ENCODE results near the gene RBBP8NL.

Gene RBBP8NL

DNA sequence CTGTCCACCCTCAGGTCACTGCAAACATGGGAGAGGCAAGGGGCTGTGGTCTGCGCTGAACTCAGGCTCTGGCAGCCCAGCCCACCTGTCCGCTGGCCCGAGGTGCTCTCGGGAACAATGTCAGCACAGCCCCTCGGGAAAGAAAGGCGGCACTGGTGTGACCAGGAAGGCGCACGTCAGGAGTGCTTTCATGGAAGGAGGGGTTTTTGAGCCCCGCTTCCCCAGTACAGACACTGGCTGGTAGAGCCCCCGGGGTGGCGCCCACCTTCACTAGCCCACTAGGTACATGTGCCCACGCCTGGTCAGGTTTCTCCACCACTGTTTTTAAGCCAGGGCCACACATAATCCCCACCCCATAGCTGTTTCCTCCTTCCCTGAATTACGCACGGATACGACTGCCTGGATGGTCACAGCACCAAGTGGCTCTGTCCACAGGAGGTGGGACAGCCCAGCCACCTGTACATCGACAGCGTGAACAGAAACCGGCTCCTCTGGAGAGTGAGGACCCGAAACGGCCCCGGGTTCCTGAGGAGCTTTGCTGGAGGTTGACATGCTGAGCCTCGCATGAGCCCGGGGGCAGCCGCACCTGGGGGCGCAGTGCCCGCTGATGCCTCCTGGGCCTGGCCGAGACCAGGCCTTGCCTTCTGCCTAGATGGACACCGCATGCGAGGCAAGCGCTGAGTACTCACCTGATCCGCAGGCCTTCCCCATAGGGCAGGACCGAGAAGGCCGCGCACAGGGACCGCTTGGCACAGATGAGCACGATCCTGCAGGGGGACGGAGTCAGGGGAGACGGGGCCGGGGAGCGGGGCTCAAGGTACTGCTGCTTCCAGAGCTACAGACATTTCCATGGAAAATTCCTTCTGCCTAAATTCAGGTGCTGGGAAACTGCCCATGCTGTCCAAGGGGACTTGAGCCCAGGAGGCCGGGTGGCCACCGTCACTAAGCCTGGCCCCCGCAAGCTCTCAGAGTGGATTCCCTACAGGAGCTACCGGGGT lies 32.8 kb downstream of the RBBP8NL start:
- DNase-seq (ENCODE audit: extremely low read depth in 1 of 2, low read depth in 1 of 2), result no peak

DNA sequence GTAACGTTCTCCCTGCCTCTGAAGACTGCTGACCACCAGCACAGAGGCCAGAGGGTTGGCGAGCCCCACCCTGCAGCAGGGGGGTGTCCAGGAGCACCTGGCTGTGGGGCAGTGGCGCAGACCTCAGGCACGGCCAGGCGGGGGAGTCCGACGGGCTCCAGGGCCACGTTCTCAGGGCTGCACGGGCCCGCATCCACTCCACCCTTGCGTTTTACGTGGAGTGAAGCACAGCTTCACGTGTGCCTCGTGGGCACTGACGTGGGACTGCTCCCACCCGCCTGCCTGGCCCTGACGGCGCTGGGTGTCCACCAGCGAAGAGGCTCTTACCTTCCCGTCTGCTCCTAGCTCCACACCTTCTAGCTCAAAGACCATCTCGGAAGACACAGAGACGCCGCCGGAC lies 33.5 kb downstream of the RBBP8NL start:
- no peak for DNase-seq (ENCODE audit: extremely low read depth in 1 of 2, low read depth in 1 of 2)

DNA sequence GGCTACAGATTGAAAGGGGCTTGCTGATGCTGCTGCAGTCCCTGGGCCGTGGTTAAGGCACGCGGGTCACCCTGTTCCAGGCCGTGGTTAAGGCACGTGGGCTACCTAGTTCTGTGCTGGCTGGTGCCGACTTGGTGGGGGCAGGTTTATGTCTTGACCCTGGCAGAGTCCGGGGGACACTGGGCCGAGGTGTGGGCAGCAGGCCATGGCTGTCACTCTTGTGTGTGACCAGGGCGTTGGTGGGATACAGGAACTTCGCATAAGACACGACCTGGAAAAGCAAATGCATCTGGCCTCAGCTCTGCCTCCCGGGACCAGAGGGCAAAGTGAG lies 34.0 kb downstream of the RBBP8NL start:
- DNase-seq (ENCODE audit: extremely low read depth in 1 of 2, low read depth in 1 of 2), result no peak

DNA sequence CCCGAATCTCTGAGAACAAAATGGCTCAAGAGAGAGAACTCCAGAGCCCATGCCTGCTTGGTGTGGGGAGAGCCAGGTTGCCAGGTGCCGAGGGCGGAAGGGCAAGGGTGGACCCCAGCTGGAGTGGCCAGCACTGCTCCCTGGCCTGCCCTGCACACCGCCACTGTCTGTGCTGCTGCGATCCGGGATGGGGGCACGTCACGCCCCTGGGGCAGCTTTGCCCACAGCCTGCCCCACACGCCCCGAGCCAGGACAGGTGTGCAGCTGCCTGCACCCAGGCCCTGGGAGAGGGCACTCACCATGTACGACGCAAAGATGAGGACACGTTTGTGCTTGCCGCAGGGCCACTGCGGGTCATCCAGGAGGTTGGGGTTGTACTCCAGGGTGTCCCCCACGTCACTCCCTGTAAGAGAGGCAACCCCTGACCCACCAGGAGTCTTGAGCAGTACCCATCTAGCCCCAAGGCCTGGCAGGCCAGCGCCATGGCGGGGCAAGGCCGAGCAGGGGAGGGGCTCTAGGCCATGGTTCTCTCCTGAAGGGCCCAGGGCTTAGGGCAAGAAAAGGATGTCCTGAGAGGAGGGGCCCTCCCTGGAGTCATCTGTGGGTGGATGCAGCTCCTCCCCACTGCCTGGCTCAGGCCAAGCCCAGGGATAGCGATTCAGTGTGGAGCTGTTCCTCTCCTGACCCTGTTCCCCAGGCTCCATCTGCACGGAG lies 34.6 kb downstream of the RBBP8NL start:
- no peak for DNase-seq (ENCODE audit: extremely low read depth in 1 of 2, low read depth in 1 of 2)

DNA sequence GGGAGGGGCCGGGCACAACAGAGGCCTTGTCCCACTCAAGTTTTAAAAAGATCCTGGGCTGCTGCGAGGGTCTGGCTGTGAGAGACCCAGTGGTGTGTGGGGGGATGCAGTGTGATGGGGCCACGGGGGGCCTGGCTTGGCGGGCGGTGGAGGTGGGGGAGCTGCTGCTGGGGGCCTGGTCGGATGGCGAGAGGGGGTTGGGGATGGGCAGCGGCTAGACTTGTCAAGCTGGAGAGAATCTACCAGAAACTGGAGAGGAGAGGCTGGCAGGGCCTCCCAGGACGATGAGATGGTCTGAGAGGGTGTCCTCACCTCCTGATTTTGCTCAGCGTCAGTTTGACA lies 35.3 kb downstream of the RBBP8NL start:
- no peak for DNase-seq (ENCODE audit: extremely low read depth in 1 of 2, low read depth in 1 of 2)

DNA sequence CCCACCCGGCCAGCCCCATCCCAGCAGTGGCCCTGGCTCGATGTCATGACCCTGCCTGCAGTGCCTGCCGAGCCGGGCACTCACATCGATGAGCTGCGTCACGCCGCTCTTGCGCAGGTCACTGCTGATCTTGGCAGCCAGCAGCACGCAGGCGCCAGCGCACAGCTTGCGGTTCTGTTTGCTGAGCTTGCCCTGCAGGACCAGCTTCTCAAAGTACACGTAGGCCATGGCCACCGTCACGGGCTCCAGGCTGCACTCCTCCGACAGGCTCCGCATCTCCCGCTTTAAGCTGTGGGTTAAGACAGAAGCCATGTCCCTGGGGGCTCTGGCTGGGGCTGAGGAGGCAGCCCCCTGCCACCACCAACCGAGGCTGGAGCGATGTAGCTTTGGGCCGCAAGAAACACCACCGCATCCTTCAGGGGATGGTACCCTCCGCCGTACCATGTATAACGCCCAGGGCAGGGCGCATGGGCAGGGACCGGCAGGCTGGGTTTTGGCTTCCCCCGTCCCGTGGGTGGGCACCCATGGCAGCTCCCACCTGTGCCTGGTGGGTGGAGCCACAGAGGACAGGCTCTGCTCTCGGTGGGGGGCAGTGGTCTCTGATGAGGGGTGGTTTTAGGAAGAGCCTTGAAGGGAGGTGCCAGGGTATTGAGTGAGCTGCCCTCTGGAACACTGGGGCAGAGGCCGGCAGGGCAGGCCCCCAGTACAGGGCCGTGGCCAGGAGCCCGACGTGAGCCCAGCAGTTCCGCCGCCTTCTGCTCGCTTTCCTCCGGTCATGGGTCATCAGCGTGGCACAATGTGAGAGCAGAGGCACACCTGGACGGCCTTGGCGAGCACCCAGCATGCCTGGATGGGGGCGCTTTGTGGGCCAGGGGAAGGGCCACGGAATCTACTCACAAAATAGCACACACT lies 35.9 kb downstream of the RBBP8NL start:
- DNase-seq (ENCODE audit: extremely low read depth in 1 of 2, low read depth in 1 of 2), result no peak

DNA sequence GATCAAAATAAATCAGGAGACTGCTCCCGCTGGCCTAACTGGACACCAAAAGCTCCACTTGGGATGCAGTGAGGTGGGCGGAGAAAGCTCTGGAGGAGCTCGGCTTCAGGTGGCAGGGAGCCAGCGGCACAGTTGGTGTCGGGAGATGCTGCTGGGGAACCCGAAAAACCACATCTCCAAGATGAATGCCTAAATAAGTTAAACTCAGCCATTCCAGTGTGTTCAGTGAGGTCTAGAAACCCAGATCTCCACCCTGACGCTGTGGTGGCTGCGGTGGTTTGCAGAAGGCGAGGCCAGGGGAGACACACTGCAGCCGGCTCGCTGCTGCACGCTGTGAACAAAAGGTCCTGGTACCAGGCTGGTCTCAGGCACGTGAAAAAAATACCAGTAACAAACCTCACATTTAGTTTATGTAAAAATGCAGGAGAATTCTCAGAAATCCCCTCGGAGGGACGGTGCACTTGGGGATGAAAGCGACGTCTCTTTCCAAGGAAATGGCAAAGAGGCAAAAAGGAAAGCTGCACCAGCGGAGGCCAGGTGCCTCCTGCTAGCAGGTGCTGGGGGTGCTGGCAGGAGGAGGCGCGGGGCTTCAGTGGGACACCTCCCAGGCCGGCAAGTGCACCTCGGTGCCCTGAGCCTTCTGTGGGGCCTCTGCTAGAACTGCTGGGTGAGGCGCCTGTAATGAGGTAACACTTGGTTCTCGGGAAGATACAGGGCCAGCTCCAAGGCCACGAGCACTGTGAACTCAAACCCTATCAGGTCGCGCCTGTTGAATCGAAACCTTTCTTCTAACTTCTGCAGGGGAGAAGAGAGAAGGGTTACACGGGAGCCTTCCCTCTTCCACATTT lies 36.8 kb downstream of the RBBP8NL start:
- DNase-seq (ENCODE audit: extremely low read depth in 1 of 2, low read depth in 1 of 2), result no peak

DNA sequence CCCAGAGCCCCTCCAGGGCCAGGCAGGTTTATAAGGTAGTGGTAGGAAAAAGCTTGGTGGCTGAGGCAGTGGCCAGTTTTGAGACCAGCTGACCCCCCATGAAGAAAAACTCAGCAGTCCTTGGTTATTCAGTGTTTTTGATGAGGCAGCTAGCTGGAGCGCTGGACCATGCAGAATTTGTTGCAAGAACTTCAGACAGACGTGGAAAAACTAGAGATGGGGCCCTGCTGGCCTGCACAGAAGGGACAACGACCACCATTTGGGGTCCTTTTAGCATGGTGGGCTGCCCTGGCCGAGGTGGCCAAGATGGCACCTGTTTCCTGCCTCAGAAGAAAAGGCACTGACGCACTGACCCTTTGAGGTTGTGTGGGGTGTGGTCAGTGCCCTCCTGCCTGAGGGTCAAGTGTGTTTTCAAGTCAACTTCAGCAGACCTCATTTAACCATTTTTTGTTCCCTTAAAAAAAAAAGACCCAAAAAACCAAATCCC lies 37.7 kb downstream of the RBBP8NL start:
- no peak for DNase-seq (ENCODE audit: extremely low read depth in 1 of 2, low read depth in 1 of 2)

DNA sequence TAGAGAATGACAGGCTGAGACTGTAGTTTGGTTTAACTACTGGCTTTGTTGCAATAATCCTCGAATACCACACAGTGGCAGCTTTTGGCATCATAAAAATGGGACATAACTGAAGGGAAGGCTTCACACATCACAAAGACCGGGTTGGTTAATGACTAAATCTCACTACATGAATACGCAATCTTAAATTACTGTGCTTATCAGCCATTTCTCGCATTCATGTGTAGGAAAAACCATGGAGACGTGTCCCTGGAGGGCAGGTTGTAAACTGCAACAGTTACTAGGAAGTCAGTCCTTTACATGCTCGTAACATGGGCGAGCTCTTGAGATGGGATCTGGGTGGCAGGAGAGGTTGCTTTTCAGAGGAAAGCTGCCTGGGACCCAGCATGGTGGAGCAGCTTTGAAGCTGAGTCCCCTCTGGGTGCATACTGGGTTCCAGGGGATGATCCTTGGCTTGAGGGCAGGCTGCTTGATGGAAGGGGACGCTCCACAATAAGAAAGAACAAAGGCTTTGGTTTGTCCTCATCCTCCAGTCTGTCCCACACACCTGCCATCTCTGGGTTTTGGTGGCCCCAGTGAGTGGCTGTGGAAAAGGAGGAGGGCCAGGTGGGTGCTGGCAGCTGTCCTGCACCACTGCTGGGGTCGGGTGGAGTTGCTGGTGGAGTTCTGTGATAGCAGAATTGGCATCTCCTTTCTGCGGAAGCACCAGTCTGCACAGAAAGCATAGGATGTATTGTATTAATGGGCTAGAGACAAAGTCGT lies 38.3 kb downstream of the RBBP8NL start:
- DNase-seq (ENCODE audit: extremely low read depth in 1 of 2, low read depth in 1 of 2), result no peak

DNA sequence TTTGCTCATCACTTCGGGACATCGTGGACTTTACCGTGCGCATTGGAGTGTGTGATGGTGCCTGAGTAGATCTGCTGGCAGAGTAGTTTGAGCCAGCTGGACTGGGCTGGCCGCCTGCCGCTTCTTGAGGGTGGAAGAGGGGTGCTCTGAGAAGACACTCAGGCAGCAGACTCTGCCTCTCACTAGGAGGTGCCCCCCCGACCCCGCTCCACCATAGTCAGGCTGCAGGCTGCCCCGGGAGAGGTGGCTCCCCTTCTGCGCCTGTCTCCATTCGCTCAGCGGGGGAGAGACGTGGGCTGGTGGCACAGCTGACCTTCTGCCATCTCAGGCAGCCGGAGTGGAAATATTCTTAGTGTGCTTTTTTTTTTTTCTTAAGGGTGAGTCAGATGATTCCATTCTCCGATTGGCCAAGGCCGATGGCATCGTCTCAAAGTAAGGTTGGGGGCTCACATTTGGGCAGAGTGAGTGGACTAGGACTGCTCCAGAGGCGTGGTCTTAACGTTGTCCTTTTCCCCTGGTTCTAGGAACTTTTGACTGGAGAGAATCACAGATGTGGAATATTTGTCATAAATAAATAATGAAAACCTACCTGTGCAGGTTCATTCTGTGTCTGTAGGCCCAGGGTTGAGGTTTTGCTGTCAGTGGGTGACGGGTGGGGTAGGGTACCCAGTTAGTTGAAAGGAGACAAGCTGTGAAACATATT lies 39.3 kb downstream of the RBBP8NL start:
- DNase-seq (ENCODE audit: extremely low read depth in 1 of 2, low read depth in 1 of 2), result no peak

DNA sequence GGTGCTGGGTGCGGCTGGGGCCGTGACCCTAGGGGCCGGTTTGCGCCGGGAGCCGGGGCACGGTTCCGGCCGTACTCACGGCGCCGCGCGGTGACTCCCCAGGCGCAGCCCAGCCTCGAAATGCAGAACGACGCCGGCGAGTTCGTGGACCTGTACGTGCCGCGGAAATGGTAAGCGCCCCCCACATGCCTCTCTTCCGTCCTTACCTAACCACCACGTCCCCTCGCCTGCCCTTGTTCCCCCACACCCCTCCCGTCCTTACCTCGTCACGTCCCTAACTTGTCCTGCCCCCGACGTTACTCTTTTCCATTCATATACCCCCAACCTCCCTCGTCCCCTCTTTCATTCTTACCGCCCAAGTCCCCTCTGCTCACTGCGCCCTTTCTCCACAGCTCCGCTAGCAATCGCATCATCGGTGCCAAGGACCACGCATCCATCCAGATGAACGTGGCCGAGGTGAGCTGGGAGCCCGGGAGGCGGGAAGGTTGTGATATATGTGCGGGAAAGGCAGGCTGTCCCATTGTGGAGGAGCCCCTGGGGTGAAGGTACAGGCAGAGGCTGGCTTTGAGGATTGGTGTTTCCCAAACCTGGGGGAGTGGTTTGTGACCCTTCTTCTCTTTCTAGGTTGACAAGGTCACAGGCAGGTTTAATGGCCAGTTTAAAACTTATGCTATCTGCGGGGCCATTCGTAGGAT lies 40.0 kb downstream of the RBBP8NL start:
- no peak for DNase-seq (ENCODE audit: extremely low read depth in 1 of 2, low read depth in 1 of 2)

DNA sequence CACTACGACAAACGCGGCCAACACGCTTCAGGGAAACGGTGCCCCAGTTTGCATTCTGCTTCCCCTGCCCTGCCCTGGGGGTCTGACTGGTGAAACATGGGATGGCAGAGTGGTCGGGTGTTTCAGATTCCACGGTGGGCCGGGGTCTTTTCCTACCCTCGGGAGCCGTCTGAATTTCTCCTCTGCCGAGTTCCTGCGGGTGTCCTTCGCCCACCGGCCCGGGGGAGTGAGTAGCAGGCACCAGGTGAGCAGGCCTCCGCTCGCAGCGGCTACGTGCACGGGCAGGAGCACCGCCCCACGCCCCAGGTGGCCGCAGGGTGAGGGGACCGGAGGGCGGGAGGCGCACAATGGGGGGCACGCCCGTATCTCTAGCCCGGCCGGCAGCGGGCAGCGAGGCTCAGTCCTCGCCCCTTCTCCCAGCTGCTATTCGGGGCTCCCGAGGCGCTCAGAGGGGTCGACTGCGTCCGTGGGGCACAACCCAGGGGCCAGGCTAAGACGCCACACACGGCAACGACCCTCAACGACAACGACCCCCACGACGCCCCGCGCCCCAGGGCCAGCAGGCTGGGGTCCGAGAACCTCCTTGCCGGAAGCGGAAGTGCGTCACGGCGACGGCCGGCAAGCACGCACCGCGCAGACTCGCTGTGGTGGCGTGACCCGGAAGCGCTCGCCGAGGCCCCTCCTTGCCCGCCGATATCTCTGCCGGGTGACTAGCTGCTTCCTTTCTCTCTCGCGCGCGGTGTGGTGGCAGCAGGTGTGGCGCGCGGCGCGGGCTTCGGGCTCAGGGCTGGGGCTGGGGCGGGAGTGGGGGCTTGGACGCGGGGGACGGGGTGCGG lies 40.7 kb downstream of the RBBP8NL start, which contains the start of gene RPS21:
Gene RPS21, plus strand, starts transcription at position 721 of the 836 bp plus-strand sequence. CDS start 236 bp downstream, outside the sequence.
- DNase-seq (ENCODE audit: extremely low read depth in 1 of 2, low read depth in 1 of 2), result peak; percentile 85 to 86

DNA sequence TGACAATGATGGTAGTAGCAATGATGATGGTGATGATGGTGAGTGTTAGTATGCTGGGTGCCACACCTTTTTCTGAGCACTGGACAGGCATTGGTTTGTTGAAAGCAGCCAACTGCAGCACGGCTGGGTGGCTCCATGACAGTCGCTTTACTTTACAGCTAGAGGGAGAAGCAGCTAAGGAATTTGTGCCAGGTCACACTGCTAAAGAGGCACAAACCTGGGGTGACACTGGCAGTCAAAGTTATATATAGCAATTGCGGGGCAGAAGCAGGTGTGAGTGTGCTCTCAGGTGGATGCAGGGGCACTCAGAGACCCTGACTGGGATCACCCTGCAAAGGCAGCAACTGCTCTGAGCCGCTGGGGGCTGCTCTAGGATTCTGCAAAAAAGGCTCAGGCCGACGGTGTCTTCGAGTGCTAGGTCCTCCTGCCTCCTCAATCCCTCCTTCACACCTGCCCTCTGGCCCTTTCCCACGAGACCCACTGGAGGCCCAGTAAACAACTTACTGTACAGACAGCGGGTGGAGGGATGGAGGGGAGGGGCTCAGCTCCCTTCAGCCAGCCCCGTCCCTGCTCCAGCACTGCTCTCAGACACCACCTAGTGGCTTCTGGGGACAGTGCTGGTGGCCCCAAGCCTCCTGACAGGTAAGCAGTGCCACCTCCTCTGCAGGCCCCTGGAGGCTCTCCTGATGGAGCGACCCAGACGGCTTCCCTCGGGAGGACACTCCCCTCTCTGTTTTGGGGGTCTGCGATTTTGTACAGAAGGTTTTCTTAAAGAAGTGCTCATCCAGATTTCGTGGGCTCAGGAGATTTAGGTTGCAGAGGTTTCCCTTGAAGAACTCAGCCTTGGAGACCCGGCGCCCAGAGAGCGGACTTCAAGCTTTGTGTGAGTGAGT lies 44.8 kb downstream of the RBBP8NL start:
- DNase-seq (ENCODE audit: extremely low read depth in 1 of 2, low read depth in 1 of 2), result peak; percentile 41 to 66

DNA sequence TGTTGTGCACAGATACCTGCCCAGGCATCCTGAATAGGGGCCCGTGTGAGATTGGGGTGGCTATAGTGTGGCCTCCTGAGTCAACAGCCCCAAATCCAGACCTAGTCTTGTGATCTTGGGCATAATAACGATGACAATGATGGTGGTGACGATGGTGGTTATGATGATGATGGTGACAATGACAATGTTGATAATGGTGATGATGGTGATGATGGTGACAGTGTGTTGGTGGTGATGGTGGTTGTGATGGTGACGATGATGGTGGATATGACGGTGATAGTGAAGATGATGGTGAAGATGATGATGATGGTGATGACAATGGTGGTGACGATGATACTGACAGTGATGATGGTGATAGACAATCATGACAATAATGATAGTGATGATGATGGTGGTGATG lies 45.5 kb downstream of the RBBP8NL start:
- no peak for DNase-seq (ENCODE audit: extremely low read depth in 1 of 2, low read depth in 1 of 2)

DNA sequence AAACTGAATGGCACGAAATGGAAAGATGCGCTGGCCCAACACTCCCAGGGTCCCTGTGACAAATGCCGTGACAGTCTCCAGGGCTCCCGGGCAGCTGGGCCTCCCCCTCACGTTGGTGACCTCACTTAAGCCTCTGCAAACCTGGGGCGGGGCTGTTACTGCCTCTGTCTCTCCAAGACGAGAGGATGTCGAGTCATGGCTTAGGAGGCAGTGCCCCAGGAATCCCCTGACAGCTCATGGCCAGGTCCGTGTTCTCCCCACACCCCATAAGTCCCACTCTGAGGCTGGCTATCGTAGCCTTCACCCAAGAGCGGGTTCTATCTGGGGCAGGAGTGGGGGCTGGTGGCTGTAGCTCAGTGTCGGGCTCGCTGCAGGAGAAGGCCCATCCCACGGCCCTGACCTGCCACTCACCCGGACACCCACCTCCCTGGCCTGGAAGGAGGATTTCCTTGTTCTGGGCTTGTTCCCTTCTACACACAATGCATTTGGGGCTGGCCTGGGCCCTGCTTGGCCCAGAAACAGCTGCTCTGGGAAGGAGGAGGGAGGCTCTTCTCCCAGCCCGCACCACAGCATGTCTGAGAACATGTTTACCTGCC lies 46.0 kb downstream of the RBBP8NL start:
- no peak for DNase-seq (ENCODE audit: extremely low read depth in 1 of 2, low read depth in 1 of 2)

DNA sequence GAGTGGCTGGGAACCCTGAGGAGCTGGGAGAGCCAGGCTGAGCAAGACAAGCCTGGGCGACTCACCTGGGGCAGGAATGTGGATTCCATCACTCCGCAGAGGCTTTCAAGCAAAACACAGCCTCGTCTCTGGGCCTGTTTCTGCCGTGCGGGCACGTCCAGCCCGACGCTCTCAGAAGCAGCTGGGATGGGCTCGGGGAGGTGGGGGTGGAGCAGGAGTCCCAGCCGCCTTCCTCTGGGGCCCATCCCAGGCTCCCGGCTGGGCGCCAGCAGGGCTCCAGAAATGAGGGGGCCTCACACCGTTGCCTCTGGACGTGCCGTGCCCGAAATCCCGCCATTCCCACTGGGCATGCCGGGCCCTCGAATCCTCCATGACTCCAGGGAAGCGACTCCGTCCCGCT lies 49.1 kb downstream of the RBBP8NL start:
- DNase-seq (ENCODE audit: extremely low read depth in 1 of 2, low read depth in 1 of 2), result no peak

Data from stimulated activated CD8-positive, alpha-beta memory T cell treated with anti-CD3 and anti-CD28 coated beads, Interleukin-7, amount 100 ng/mL, for 48 hours (primary cell).